ENCODE measurements around the gene TBCD.

The TBCD gene

DNA sequence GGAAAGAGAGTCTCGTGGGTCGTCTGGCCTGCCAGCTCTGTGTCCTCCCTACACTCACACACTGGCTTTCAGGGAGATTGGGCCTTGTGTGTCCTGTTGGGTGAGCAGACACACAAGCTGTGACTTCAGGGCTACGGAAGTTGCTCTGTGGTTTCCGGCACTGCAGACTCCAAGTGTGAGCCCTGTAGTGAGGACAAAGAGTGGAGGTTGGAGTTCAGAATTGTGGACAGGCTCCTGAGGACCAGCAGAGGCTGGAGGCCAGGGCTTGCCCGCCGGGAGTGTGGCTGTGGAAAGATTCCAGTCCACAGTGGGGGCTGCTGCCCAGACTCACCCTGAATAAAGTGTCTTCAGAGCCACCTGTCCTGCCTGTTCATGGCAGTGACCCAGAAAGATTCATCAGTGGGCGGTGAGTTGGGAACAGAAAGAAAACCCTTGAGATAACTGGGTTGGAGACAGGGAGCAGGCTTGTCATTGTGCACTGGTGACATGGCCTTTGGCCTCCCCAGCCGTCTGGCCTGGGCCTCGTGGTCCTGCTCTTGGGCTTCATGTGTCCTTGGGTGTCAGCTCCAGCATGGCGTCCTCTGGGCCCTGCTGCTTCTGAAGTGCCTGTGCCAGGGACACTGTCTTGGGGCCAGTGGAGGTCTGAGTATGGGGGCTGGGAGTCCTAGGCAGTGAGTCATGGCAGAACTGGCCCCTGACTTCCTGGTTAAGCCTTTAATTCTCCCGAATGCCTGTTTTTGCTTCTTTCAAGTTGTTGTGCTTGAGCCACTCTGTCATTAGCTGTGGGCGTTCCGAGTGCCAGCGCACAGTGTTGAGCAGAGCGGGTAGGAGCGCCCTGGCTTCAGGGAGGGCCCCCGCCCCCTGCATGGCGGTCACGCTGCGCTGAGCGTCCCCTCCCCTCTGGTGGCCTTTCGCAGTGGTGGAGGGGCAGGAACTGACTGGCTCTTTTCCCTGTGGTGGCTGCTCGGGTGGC lies 107.9 kb downstream of the TBCD start:
- DNase-seq: no peak

DNA sequence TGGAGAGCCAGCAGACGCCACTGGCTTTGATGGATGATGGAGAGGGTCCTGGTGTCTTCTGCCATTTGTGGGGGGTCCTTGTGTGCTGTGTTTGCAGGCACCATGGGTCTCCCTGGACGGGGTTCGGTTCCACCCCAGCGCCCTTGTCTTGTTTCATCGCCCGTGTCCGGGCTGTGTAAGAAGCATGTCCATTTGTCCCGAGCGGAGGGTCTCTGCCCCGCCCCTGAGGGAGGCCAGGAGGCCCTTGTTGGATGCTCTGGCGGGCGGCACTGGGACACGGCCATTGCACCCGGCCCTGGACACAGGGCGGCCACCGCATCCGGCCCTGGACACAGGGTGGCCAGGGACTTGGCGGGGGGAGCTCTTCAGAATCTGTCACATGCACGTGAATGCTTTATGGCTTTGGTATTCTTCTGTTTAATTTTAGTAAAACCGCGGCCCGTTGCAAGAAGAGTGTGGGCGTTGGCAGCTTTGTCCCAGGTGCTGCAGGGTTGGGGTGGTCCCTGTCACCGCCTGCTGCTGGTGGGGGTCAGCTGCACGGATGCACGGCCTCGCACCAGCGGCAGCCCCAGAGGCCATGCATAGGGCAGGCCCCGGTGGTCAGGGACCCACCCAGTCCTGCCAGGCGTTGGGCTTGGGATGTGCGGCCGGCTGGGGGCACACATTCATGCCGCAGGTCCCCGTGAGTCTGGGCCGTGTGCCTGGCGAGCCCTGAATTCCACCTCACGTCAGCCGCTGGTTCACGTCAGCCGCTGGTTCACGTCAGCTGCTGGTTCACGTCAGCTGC lies 108.9 kb downstream of the TBCD start:
- DNase-seq: no peak

GRCh38 chr17:82861393-82861775 lies 109.5 kb downstream of the TBCD start:
- no peak for DNase-seq

- no peak for DNase-seq
Measured at GRCh38 chr17:82862191-82862590, 110.3 kb downstream of the TBCD start.

DNA sequence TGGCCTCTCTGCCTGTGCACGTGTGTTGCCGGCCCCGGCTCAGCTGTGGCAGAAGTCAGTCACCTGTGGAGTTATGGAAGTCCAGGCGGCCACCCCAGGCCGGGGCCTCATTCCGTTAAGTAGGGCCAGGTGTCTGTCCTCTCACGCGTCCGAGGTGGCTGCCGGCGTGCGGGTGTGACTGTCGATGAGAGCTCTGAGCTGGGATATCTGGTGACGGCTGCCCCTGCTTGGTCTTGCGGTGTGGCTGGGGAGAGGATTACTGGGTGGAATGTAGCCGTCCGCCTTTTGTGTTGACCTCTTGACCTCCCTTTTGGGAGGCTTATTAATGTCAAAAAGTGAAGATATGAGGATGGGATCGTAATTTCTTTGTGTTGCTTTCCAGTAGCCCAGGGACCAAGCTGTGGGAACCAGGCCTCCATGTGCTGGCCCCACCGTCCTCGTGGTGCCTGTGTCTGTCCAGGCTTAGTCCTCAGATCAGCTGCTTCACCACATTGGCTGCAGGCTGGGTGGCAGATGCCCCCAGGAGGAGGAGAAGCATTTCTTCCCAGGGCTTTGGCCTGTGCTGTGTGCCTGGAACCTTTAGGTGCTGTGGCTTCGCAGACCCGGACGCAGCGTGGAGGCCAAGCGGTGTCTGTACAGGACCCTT lies 111.0 kb downstream of the TBCD start:
- DNase-seq: no peak

GRCh38 chr17:82863383-82863940 lies 111.6 kb downstream of the TBCD start:
- DNase-seq: peak; percentile 73

GRCh38 chr17:82863941-82864712 lies 112.3 kb downstream of the TBCD start:
- DNase-seq: peak; percentile 83

- peak; percentile 89 for DNase-seq
Measured at GRCh38 chr17:82864713-82865248, 112.9 kb downstream of the TBCD start.

DNA sequence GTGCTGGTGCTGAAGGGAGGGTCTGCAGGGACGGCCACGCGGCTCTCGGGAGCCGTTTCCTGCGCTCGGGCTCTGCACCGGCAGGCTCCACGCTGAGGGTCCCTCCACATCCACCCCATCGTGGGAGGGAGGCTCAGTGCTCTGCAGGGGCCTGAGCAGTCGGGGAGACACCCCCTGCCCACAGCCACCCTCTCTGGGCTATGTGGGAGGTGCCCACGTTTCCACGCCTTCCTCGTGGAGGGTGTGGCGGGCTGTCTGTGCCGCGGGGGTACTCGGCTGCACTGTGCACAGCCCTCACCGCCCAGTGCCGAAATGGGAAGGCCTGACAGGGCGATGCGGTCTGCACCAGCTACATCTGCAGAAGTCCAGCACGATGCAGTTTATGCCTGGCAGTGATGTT lies 113.4 kb downstream of the TBCD start:
- no peak for DNase-seq

- DNase-seq: peak; percentile 30
Measured at GRCh38 chr17:82865774-82866395, 114.0 kb downstream of the TBCD start.

- DNase-seq: no peak
Measured at GRCh38 chr17:82866590-82867191, 114.8 kb downstream of the TBCD start.

DNA sequence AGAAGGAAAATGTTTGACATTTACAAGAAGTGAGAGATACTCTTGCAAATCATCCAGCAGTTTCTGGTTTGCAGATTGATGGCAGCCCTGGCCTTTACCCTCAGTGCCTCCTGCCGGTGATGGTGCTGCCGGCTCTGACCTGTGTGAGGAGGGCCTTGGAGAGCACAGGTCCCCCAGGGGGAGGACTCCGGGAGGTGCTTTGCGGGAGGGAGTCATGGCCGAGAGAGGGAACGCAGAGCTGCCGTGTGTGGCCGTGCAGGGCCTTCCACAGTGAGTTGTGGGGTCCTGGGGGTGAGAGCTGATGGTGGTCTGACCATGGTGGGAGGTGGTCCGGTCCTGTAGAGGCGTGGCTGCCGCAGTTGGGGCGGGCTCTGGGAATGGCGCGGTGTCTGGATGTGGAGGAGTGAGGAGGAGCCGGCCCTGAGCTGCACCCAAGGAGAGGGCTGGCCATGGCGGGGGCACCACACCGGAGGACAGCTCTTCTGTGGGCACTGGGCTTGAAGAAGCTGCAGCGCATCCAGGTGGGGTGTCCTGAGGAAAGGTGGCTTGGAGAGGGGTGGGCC lies 116.0 kb downstream of the TBCD start:
- DNase-seq: no peak

DNA sequence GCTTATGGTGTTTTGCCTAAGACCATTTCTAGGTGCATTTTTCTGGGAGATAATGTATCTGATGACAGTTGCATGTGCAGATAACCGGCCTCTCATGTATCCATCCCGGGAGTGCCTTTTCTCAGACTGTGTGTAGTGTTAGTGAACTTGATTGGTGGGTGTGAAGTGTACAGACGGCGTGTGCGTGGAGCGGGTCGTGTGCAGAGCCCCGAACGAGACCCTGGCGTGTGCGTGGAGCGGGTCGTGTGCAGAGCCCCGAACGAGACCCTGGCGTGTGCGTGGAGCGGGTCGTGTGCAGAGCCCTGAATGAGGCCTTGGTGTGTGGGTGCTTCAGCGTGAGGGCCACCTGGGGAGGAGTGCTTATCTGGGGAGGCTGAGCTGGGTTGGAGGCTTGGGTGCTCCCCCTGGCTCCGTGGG lies 116.9 kb downstream of the TBCD start:
- DNase-seq: no peak

GRCh38 chr17:82869536-82869935 lies 117.7 kb downstream of the TBCD start:
- no peak for DNase-seq

- DNase-seq: no peak
Measured at GRCh38 chr17:82870091-82870491, 118.2 kb downstream of the TBCD start.

DNA sequence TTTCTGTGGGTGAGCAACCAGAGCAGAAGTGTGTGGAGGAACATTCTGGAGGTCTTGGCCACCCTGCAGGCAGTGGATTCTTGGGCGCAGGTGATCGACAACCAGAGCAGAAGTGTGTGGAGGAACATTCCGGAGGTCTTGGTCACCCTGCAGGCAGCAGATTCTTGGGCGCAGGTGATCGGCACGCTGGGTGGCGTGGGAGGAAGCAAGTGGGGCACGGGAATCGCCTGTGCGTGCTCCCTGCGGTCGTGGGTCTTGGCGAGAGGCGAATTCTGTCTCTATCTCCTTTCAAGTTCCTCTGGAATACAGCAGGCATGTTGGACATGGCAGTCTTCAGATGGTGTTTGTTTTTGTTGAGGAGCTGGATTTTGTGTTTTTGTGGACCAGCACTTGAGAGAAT lies 118.7 kb downstream of the TBCD start:
- DNase-seq: no peak

DNA sequence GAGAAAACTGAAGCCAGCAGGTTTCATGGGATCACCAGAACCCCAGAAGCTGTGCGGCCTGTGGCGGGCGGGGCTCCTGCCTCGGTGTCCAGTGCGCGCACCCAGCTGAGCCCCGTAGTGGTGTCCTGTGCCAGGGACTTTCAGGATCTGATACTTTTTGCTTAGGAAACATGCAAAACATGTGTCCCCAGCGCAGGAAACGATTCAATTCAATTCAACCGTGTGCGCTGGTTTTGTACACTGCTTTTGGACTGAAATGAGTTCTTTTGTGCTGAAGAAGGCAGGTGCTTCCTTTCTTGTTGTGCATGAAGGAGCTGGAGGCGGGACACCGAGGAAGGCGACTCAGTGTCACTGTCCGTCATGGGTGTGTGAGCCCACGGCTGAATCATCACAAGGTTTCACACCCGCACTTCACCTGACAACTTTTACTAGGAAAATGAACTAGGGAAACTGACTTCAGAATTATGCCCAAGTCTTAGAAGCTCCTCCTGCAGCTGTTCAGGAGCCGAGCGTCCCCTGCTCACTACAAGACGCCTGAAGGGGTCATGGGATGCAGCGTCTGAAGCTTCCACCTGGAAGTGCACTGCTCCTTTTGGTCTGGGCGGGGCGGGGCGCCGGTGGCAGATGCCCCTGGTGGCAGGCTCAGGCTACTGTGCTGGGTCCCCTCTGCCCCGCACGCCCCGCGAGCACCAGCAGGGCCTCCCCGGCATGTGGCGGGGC lies 119.4 kb downstream of the TBCD start:
- no peak for DNase-seq

- DNase-seq: no peak
Measured at GRCh38 chr17:82871776-82872561, 120.1 kb downstream of the TBCD start.

All from NCI-H2171 treated with DMSO at 0.1 percent for 48 hours (cell line).